K562 (cell line): ENCODE results near the gene RYR3. TPM values are rescaled to one million over a fixed set of nuclear protein-coding genes. Genes with fewer than 3 reads are reported as not detected.

ENCODE experiments used
- ATAC-seq: fragments of 200-7000 bp; cut with Tn5 transposase; 3 replicates; pipeline ENCODE4 v1.9.1; 2020; ENCODE audit warnings: moderate library complexity
- BruUV-seq: library from RNA; stranded (reverse); fragments of 400-500 nt; replicated peaks from 2 replicates; lab custom pipeline; 2021; lab: Mats Ljungman, UMichigan
- CTCF ChIA-PET: fragments of 300-600 bp; formaldehyde crosslinking; extraction: SDS; loops from one replicate; lab custom pipeline; 2021; ENCODE audit warnings: low intra/inter-chr PET ratio; lab: Yijun Ruan, JAX
- POLR2A ChIA-PET: fragments of 300-600, 350-650 bp; sonication (Branson Sonifier 250); formaldehyde crosslinking; extraction: SDS; loops from one replicate; lab custom pipeline; 2021; ENCODE audit warnings: antibody characterized with exemption, inconsistent platforms; lab: Yijun Ruan, JAX
- DNase-seq, 4 experiments: peaks; one replicate each; pipeline versions ENCODE4 v3.0.0 to v3.0.0-alpha.2; 2011 to 2018; ENCODE audit warnings: low spot score in 3 of 4, mixed read lengths in 3 of 4; ENCODE audit errors: extremely low read depth in 1 of 4
- FAIRE-seq: peaks from 2 replicates; lab custom pipeline; 2011; peaks lifted over from hg19 to GRCh38; lab: Jason Lieb, UNC
- H2AFZ ChIP-seq: 2 replicates; pipeline ENCODE4 v1.6.0; 2011; ENCODE audit warnings: low read depth, low read length, control low read depth, inconsistent platforms
- H3K27ac ChIP-seq: fragments of 200-600 bp; 3 replicates; pipeline ENCODE4 v1.8.0; 2011; ENCODE audit warnings: low read depth, mild to moderate bottlenecking, control low read depth, inconsistent platforms, low read length, moderate library complexity, mixed read lengths; ENCODE audit errors: extremely low read depth
- H3K27me3 ChIP-seq, 2 experiments: fragments of 300-600 bp in 1 of 2; 2 replicates in 1 of 2; 3 replicates in 1 of 2; pipeline versions ENCODE4 v1.6.0 to v1.8.0; 2011; ENCODE audit warnings: inconsistent platforms in 2 of 2, low read length in 2 of 2, mild to moderate bottlenecking in 1 of 2, mixed read lengths in 1 of 2, moderate library complexity in 1 of 2; ENCODE audit not compliant: control insufficient read depth in 2 of 2, insufficient read depth in 2 of 2
- H3K36me3 ChIP-seq: fragments of 300-600 bp; 3 replicates; pipeline ENCODE4 v1.8.0; 2011; ENCODE audit warnings: mild to moderate bottlenecking, low read length, inconsistent platforms; ENCODE audit not compliant: control insufficient read depth, insufficient read depth
- H3K4me1 ChIP-seq, 2 experiments: fragments of 200-600 bp in 1 of 2; replicated peaks in 1 of 2; 2 replicates in 1 of 2; 3 replicates in 1 of 2; pipeline versions ENCODE4 v1.5.1 to v1.8.0; 2011; ENCODE audit warnings: inconsistent platforms in 2 of 2, low read length in 2 of 2, mild to moderate bottlenecking in 1 of 2, mixed read lengths in 1 of 2, moderate library complexity in 1 of 2; ENCODE audit not compliant: control insufficient read depth in 2 of 2, insufficient read depth in 2 of 2
- H3K4me2 ChIP-seq: 2 replicates; pipeline ENCODE4 v1.6.1; 2011; ENCODE audit warnings: low read length, control low read depth, inconsistent platforms, mixed read lengths; ENCODE audit not compliant: insufficient read depth
- H3K4me3 ChIP-seq: fragments of 200-600 bp; sonication (generic), shearing (Covaris generic); 2 replicates; pipeline ENCODE4 v1.5.1; 2016; ENCODE audit warnings: control low read depth, inconsistent platforms
- H3K79me2 ChIP-seq: fragments of 200-600 bp; 3 replicates; pipeline ENCODE4 v1.8.0; 2011; ENCODE audit warnings: low read length, inconsistent platforms; ENCODE audit not compliant: control insufficient read depth, insufficient read depth
- H3K9ac ChIP-seq, 2 experiments: 2 replicates each; pipeline versions ENCODE4 v1.6.0 to v1.6.1; 2011; ENCODE audit warnings: low read depth in 2 of 2, low read length in 2 of 2, control low read depth in 1 of 2, inconsistent platforms in 1 of 2, mild to moderate bottlenecking in 1 of 2, mixed read lengths in 1 of 2; ENCODE audit not compliant: insufficient read depth in 1 of 2
- H3K9me1 ChIP-seq: one replicate; pipeline ENCODE4 v1.6.0; 2011; ENCODE audit warnings: inconsistent platforms, mild to moderate bottlenecking, low read length, moderate library complexity; ENCODE audit not compliant: control insufficient read depth, insufficient read depth
- H3K9me3 ChIP-seq: replicated peaks from 2 replicates; pipeline ENCODE4 v1.5.1; 2011; ENCODE audit warnings: low read depth, low read length, inconsistent platforms; ENCODE audit not compliant: control insufficient read depth, insufficient read depth
- H4K20me1 ChIP-seq: replicated peaks from 2 replicates; pipeline ENCODE4 v1.6.1; 2011; ENCODE audit warnings: low read length, inconsistent platforms, mixed read lengths; ENCODE audit not compliant: control insufficient read depth, insufficient read depth
- E2F5 ChIP-seq: sonication (generic); formaldehyde crosslinking; IDR thresholded peaks from 2 replicates; pipeline ENCODE4 v1.8.0; 2022; ENCODE audit warnings: mild to moderate bottlenecking, missing genetic modification reagents
- KDM1A ChIP-seq, 2 experiments: fragments of 450-650 bp; IDR thresholded peaks; 2 replicates each; pipeline ENCODE4 v1.6.1; 2016; ENCODE audit warnings: mild to moderate bottlenecking in 2 of 2
- PTTG1 ChIP-seq: fragments of 450-650 bp; IDR thresholded peaks from 2 replicates; pipeline ENCODE4 v1.6.1; 2016; ENCODE audit warnings: low read depth, mild to moderate bottlenecking, missing genetic modification characterization, missing compliant biosample characterization
- RCOR1 ChIP-seq, 2 experiments: IDR thresholded peaks; 2 replicates each; pipeline ENCODE4 v1.6.1; 2012; ENCODE audit warnings: low read depth in 2 of 2, low read length in 2 of 2, borderline replicate concordance in 1 of 2, improper control_type of control experiment in 1 of 2
- USF1 ChIP-seq: sonication (generic); formaldehyde crosslinking; IDR thresholded peaks from 2 replicates; pipeline ENCODE4 v1.9.0; 2022; ENCODE audit warnings: mild to moderate bottlenecking, missing genetic modification reagents
- ZNF121 ChIP-seq: sonication (generic); formaldehyde crosslinking; conservative IDR thresholded peaks from 2 replicates; pipeline ENCODE4 v1.8.0; 2022; ENCODE audit warnings: missing genetic modification reagents
- WGBS: fragments of 100-300 bp; shearing (Covaris generic); methylation state at CpG from one replicate; pipeline ENCODE4 v1.1.6; 2016; ENCODE audit warnings: low coverage, mixed read lengths; ENCODE audit not compliant: insufficient coverage; ENCODE audit errors: missing lambda C conversion rate; 5-methylcytosine and 5-hydroxymethylcytosine counted together
- in situ Hi-C: fragments of 300-500 bp; cut with MboI; formaldehyde crosslinking; loops from 4 replicates; pipeline ENCODE4 v1.15.0; 2018; ENCODE audit warnings: inconsistent platforms, mixed read lengths
- intact Hi-C: fragments of 100-400 bp; cut with micrococcal nuclease; formaldehyde crosslinking; loops from 2 replicates; pipeline ENCODE4 v1.14.2; 2022
- polyA plus RNA-seq, 8 experiments: library from polyadenylated mRNA; depleted of rRNA in 4 of 8; stranded (reverse) in 5 of 8; unstranded in 3 of 8; fragments of >200 nt; fragmentation: Nextera tagmentation in 2 of 8; fragmentation: Illumina TruSeq in 1 of 8; extraction: Ambion mirVana in 2 of 8; extraction: Trizol in 1 of 8; gene quantifications; 2 replicates each; pipeline versions ENCODE4 v1.2.1 to v1.2.3, GENCODE V29; 2011 to 2014; ENCODE audit warnings: inconsistent platforms in 1 of 8, missing spikeins in 1 of 8
- total RNA-seq, 7 experiments: library from RNA; depleted of rRNA in 6 of 7; stranded (reverse); fragments of >200 nt in 6 of 7; fragmentation: Illumina TruSeq in 2 of 7; extraction: Trizol in 2 of 7; gene quantifications; 2 replicates each; pipeline versions ENCODE4 v1.2.1 to v1.2.3, GENCODE V29; 2011 to 2021; ENCODE audit warnings: low replicate concordance in 1 of 7
- TF ChIP-seq, protein P1 (sequence below): fragments of 450-650 bp; IDR thresholded peaks from one replicate; pipeline ENCODE4 v1.6.1; 2018; ENCODE audit warnings: mild to moderate bottlenecking, moderate library complexity; ENCODE audit not compliant: partially characterized antibody

The RYR3 gene
- total and polyA plus RNA-seq, 9 of the 15 experiments (the other 6 are each of a cell fraction or from before 2014, with no cell fraction given), result 0.04 TPM; not detected in 8

DNA sequence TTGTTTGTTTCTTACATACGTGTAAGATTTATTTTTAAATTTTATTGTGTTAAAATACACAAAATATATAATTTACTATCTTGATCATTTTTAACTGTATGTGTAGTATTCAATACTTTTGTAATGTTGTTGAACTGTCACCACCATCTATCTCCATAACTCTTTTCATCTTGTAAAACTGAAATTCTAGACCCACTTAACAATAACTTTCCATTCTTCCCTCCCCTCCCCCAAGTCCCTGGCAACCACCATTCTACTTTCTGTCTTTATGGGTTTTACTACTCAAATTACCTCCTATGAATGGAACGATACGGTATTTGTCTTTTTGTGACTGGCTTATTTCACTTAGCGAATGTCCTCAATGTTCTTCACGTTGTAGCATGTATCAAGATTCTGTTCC lies 395.4 kb downstream of the RYR3 start:
- no peak for TF ChIP-seq PTTG1 (tag)
- no peak for TF ChIP-seq KDM1A (IDR thresholded peaks at IDR 0.05)
- TF ChIP-seq E2F5 (CRISPR knock-in tag), result no peak
- no peak for DNase-seq
- in situ Hi-C loops (no loop called here), intact Hi-C loops (loop anchor here (10.0 kb wide), 1 partner anchor 61 kb away; no protein-coding TSS in a partner anchor)
- no TSS peak for BruUV-seq
- Histone ChIP-seq H3K4me2 (no peak overlapping the region), H3K9me1 (no peaks in the 10 kb centered on the region), H3K36me3 (no peaks in the 10 kb centered on the region), H3K9ac (no peak overlapping the region), H3K79me2 (no peaks in the 10 kb centered on the region), H3K4me1 (no peaks in the 10 kb centered on the region), H3K9me3 (no peaks in the 10 kb centered on the region), H3K27ac (no peak overlapping the region), H4K20me1 (no peaks in the 10 kb centered on the region), H3K4me3 (no peak overlapping the region), H2AFZ (no peak overlapping the region), H3K27me3 (no peaks in the 10 kb centered on the region; a peak in 4 of 5 replicates)
- no peak for FAIRE-seq
- ATAC-seq, result no peak
- CTCF ChIA-PET, result no interaction called here
- POLR2A ChIA-PET, result interaction anchor here (0.7 kb wide), 1 partner anchor 37 kb away, joined by 3 read pairs; no protein-coding TSS in a partner anchor
- 1% methylated on average over 5 of the region's 5 CpGs for WGBS

DNA sequence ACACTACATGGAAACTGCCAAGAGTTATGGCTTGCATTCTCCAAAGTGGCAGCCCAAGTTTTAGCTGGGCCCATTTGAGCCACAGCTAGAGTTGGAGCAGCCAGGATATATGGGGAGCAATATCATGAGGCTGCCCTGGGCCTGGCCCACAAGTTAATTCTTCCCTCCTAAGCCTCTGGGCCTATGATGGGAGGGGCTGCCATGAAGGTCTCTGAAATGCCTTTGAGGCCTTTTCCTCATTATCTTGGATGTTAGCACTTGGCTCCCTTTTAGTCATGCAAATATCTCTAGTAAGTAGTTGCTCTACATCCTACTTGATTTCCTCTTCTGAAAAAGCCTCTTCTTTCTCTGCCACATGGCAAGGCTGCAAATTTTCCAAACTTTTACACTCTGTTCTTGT lies 400.0 kb downstream of the RYR3 start:
- Histone ChIP-seq H3K4me2 (no peak overlapping the region), H3K4me1 (no peaks in the 10 kb centered on the region), H2AFZ (no peak overlapping the region), H3K9me1 (no peaks in the 10 kb centered on the region), H4K20me1 (no peaks in the 10 kb centered on the region), H3K9ac (no peak overlapping the region), H3K9me3 (no peaks in the 10 kb centered on the region), H3K27ac (no peak overlapping the region), H3K27me3 (no peaks in the 10 kb centered on the region; a peak in 1 of 5 replicates), H3K4me3 (no peak overlapping the region), H3K36me3 (no peaks in the 10 kb centered on the region), H3K79me2 (no peaks in the 10 kb centered on the region)
- TF ChIP-seq, protein P1, sequence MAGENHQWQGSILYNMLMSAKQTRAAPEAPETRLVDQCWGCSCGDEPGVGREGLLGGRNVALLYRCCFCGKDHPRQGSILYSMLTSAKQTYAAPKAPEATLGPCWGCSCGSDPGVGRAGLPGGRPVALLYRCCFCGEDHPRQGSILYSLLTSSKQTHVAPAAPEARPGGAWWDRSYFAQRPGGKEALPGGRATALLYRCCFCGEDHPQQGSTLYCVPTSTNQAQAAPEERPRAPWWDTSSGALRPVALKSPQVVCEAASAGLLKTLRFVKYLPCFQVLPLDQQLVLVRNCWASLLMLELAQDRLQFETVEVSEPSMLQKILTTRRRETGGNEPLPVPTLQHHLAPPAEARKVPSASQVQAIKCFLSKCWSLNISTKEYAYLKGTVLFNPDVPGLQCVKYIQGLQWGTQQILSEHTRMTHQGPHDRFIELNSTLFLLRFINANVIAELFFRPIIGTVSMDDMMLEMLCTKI, result no peak
- TF ChIP-seq USF1 (CRISPR knock-in tag) (no peak), ZNF121 (no peak), RCOR1 (IDR thresholded peaks at IDR 0.05; ENCODE audit: borderline replicate concordance in 1 of 2, low read depth in 2 of 2, low read length in 2 of 2) (no peak)
- ChIA-PET POLR2A (no interaction called here), CTCF (no interaction called here)
- intact Hi-C loops, result no loop called here
- in situ Hi-C loops, result no loop called here
- FAIRE-seq (no peak), DNase-seq (no peak), ATAC-seq (no peak)
- no TSS peak for BruUV-seq
